Astrocyte (in vitro differentiated cells and primary cell): Measurements from ENCODE around the gene SERPINH1.

Source experiments
- EZH2 ChIP-seq: IDR thresholded peaks from 2 replicates; pipeline ENCODE4 v1.6.1; 2012; ENCODE audit warnings: mild to moderate bottlenecking, low read length, inconsistent platforms; ENCODE audit not compliant: insufficient read depth
- TF ChIP-seq, protein P1 (sequence below): IDR thresholded peaks from 2 replicates; pipeline ENCODE4 v1.5.1; 2011; ENCODE audit warnings: low read depth, mild to moderate bottlenecking, inconsistent platforms, low read length, moderate library complexity; ENCODE audit not compliant: insufficient read depth

DNA sequence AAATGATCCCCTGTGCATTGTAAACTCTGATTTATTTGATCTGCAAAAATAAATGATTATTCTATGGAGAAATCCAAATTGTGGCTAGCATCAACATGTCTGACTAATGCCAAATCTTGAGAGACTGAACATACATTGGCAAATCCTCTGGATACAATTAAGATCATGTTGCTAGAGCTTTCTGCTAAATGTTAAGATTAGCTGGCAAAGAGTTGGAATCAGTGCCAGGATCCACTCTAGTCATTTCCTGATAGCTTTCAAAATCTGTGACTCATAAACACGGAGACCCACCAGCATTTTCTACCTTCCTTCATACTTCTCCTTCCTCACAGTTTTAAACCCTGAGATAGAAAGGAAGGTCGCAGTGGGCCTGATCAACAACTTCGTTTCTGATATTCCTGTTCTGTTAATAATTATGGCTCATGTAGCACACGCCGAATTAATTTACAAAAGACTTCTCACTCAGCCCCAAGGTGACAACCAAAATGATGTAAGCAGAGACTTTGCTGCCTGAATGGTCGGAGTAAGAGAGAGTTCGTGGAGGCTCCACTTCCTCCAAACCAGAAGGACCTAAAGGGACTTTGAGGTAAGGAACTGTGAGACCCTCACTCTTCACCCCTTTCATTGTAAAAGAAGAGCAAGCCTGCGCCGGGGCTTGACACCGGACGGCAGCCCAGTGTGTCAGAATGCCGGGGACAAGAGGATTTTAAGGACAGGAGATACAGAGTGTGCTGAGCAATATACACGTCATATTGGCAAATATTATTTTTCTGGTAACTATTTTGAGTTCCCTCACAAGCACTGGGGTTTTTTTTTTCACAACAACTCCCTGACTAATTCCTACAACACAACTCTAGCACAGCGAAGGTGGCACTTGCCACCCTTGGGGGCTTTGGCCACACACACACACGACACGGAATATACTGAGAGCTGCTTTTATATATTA lies 42.0 kb downstream of the SERPINH1 start:
- TF ChIP-seq, protein P1, sequence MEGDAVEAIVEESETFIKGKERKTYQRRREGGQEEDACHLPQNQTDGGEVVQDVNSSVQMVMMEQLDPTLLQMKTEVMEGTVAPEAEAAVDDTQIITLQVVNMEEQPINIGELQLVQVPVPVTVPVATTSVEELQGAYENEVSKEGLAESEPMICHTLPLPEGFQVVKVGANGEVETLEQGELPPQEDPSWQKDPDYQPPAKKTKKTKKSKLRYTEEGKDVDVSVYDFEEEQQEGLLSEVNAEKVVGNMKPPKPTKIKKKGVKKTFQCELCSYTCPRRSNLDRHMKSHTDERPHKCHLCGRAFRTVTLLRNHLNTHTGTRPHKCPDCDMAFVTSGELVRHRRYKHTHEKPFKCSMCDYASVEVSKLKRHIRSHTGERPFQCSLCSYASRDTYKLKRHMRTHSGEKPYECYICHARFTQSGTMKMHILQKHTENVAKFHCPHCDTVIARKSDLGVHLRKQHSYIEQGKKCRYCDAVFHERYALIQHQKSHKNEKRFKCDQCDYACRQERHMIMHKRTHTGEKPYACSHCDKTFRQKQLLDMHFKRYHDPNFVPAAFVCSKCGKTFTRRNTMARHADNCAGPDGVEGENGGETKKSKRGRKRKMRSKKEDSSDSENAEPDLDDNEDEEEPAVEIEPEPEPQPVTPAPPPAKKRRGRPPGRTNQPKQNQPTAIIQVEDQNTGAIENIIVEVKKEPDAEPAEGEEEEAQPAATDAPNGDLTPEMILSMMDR: no peak
- no peak for TF ChIP-seq EZH2
